ENCODE measurements around the gene TRAF7. TPM values are rescaled to one million over a fixed set of nuclear protein-coding genes. Genes with fewer than 3 reads are reported as not detected.
"Not testable (repeated sequence)": the region's sequence is repeated elsewhere in the genome, so short reads cannot be mapped to it uniquely, and the experiment has no call there.

TRAF7 gene
- total and polyA plus RNA-seq, 2 of the 13 experiments (the other 11 are each of a cell fraction or from before 2014, with no cell fraction given) = 47.9 to 65.6 TPM

- H3K4me1 ChIP-seq (ENCODE audit: insufficient read depth, low read length); H3K4me2 ChIP-seq (ENCODE audit: low read depth, low read length); intact Hi-C loops (cut with micrococcal nuclease; ENCODE audit: unreplicated experiment); H3K36me3 ChIP-seq (replicated peaks in 1 of 2; ENCODE audit: control insufficient read depth in 1 of 2, insufficient read depth in 2 of 2, low read length in 2 of 2); BruUV-seq (replicated peaks); H3K9me3 ChIP-seq (ENCODE audit: low read length); in situ Hi-C loops (cut with HindIII; ENCODE audit: extremely low pct_ligation_motif_present, low pct_unique_long_range_greater_than_20kb); ATAC-seq; H2AFZ ChIP-seq (ENCODE audit: low read length); CTCF ChIA-PET (ENCODE audit: low intra/inter-chr PET ratio, low total read pairs); POLR2A ChIA-PET; FAIRE-seq; H3K27ac ChIP-seq (ENCODE audit: extremely low read length, insufficient read depth, low read length); H4K20me1 ChIP-seq (ENCODE audit: insufficient read depth, low read length); H3K4me3 ChIP-seq (replicated peaks in 1 of 3; ENCODE audit: insufficient read depth in 1 of 3, low read depth in 2 of 3, low read length in 3 of 3); H3K9ac ChIP-seq (ENCODE audit: insufficient read depth, low read depth, low read length); H3K27me3 ChIP-seq (ENCODE audit: control insufficient read depth in 1 of 2, insufficient read depth in 2 of 2, low read length in 2 of 2); DNase-seq (ENCODE audit: low spot score): not testable (repeated sequence)
- peaks cover 14% of the 10 kb centered on the region for H3K79me2 ChIP-seq (ENCODE audit: insufficient read depth, low read length)
- 100% methylated on average over 4 of the region's 11 CpGs for WGBS (ENCODE audit: low lambda C conversion rate)
These were observed 31.2 kb upstream of the TRAF7 start for GRCh38 chr16:2124377-2124693.

- intact Hi-C loops (cut with micrococcal nuclease; ENCODE audit: unreplicated experiment); H3K27ac ChIP-seq (ENCODE audit: extremely low read length, insufficient read depth, low read length); H3K9me3 ChIP-seq (ENCODE audit: low read length); POLR2A ChIA-PET; H4K20me1 ChIP-seq (ENCODE audit: insufficient read depth, low read length); BruUV-seq (replicated peaks); H3K36me3 ChIP-seq (replicated peaks in 1 of 2; ENCODE audit: control insufficient read depth in 1 of 2, insufficient read depth in 2 of 2, low read length in 2 of 2); CTCF ChIA-PET (ENCODE audit: low intra/inter-chr PET ratio, low total read pairs); DNase-seq (ENCODE audit: low spot score); H3K9ac ChIP-seq (ENCODE audit: insufficient read depth, low read depth, low read length); H3K27me3 ChIP-seq (ENCODE audit: control insufficient read depth in 1 of 2, insufficient read depth in 2 of 2, low read length in 2 of 2); in situ Hi-C loops (cut with HindIII; ENCODE audit: extremely low pct_ligation_motif_present, low pct_unique_long_range_greater_than_20kb); H3K4me3 ChIP-seq (replicated peaks in 1 of 3; ENCODE audit: insufficient read depth in 1 of 3, low read depth in 2 of 3, low read length in 3 of 3); ATAC-seq; FAIRE-seq; H3K4me2 ChIP-seq (ENCODE audit: low read depth, low read length); H2AFZ ChIP-seq (ENCODE audit: low read length): not testable (repeated sequence)
- peaks cover 14% of the 10 kb centered on the region for H3K79me2 ChIP-seq (ENCODE audit: insufficient read depth, low read length)
- WGBS (ENCODE audit: low lambda C conversion rate) = 95% methylated on average over 12 of the region's 37 CpGs
- peaks cover 11% of the 10 kb centered on the region; the same call in 1 of the 2 replicates for H3K4me1 ChIP-seq (ENCODE audit: insufficient read depth, low read length)
These were observed 30.7 kb upstream of the TRAF7 start for GRCh38 chr16:2124694-2125444.

- 92% methylated on average over 6 of the region's 11 CpGs for WGBS (ENCODE audit: low lambda C conversion rate)
- H2AFZ ChIP-seq (ENCODE audit: low read length); H3K4me2 ChIP-seq (ENCODE audit: low read depth, low read length); H3K27me3 ChIP-seq (ENCODE audit: control insufficient read depth in 1 of 2, insufficient read depth in 2 of 2, low read length in 2 of 2); H3K4me3 ChIP-seq (replicated peaks in 1 of 3; ENCODE audit: insufficient read depth in 1 of 3, low read depth in 2 of 3, low read length in 3 of 3); POLR2A ChIA-PET; FAIRE-seq; in situ Hi-C loops (cut with HindIII; ENCODE audit: extremely low pct_ligation_motif_present, low pct_unique_long_range_greater_than_20kb); H3K36me3 ChIP-seq (replicated peaks in 1 of 2; ENCODE audit: control insufficient read depth in 1 of 2, insufficient read depth in 2 of 2, low read length in 2 of 2); BruUV-seq (replicated peaks); H3K9me3 ChIP-seq (ENCODE audit: low read length); CTCF ChIA-PET (ENCODE audit: low intra/inter-chr PET ratio, low total read pairs); intact Hi-C loops (cut with micrococcal nuclease; ENCODE audit: unreplicated experiment); H4K20me1 ChIP-seq (ENCODE audit: insufficient read depth, low read length); DNase-seq (ENCODE audit: low spot score); H3K9ac ChIP-seq (ENCODE audit: insufficient read depth, low read depth, low read length); ATAC-seq; H3K27ac ChIP-seq (ENCODE audit: extremely low read length, insufficient read depth, low read length): not testable (repeated sequence)
- peaks cover 13% of the 10 kb centered on the region; the same call in 1 of the 2 replicates for H3K4me1 ChIP-seq (ENCODE audit: insufficient read depth, low read length)
- H3K79me2 ChIP-seq (ENCODE audit: insufficient read depth, low read length) = peaks cover 12% of the 10 kb centered on the region
These were observed 30.0 kb upstream of the TRAF7 start for GRCh38 chr16:2125609-2126008.

- Histone ChIP-seq H3K79me2 (ENCODE audit: insufficient read depth, low read length) (peaks cover 12% of the 10 kb centered on the region), H3K4me1 (ENCODE audit: insufficient read depth, low read length) (peaks cover 13% of the 10 kb centered on the region; the same call in 1 of the 2 replicates)
- intact Hi-C loops (cut with micrococcal nuclease; ENCODE audit: unreplicated experiment); H3K27ac ChIP-seq (ENCODE audit: extremely low read length, insufficient read depth, low read length); H3K27me3 ChIP-seq (ENCODE audit: control insufficient read depth in 1 of 2, insufficient read depth in 2 of 2, low read length in 2 of 2); CTCF ChIA-PET (ENCODE audit: low intra/inter-chr PET ratio, low total read pairs); H4K20me1 ChIP-seq (ENCODE audit: insufficient read depth, low read length); H3K9ac ChIP-seq (ENCODE audit: insufficient read depth, low read depth, low read length); in situ Hi-C loops (cut with HindIII; ENCODE audit: extremely low pct_ligation_motif_present, low pct_unique_long_range_greater_than_20kb); DNase-seq (ENCODE audit: low spot score); POLR2A ChIA-PET; H3K9me3 ChIP-seq (ENCODE audit: low read length); FAIRE-seq; H3K4me2 ChIP-seq (ENCODE audit: low read depth, low read length); ATAC-seq; BruUV-seq (replicated peaks); H2AFZ ChIP-seq (ENCODE audit: low read length); H3K36me3 ChIP-seq (replicated peaks in 1 of 2; ENCODE audit: control insufficient read depth in 1 of 2, insufficient read depth in 2 of 2, low read length in 2 of 2); H3K4me3 ChIP-seq (replicated peaks in 1 of 3; ENCODE audit: insufficient read depth in 1 of 3, low read depth in 2 of 3, low read length in 3 of 3): not testable (repeated sequence)
- 100% methylated on average over 9 of the region's 21 CpGs for WGBS (ENCODE audit: low lambda C conversion rate)
These were observed 29.3 kb upstream of the TRAF7 start for GRCh38 chr16:2126161-2126743.
